Activated CD4-positive, alpha-beta T cell treated with anti-CD3 and anti-CD28 coated beads for 48 hours (primary cell): ENCODE measurements around the gene PABPN1L.

Experiments used
- DNase-seq: peaks from one replicate; pipeline ENCODE4 v3.0.0-alpha.2; 2020

PABPN1L gene, protein sequence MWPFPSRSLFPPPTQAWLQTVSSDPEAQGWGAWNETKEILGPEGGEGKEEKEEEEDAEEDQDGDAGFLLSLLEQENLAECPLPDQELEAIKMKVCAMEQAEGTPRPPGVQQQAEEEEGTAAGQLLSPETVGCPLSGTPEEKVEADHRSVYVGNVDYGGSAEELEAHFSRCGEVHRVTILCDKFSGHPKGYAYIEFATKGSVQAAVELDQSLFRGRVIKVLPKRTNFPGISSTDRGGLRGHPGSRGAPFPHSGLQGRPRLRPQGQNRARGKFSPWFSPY

DNA sequence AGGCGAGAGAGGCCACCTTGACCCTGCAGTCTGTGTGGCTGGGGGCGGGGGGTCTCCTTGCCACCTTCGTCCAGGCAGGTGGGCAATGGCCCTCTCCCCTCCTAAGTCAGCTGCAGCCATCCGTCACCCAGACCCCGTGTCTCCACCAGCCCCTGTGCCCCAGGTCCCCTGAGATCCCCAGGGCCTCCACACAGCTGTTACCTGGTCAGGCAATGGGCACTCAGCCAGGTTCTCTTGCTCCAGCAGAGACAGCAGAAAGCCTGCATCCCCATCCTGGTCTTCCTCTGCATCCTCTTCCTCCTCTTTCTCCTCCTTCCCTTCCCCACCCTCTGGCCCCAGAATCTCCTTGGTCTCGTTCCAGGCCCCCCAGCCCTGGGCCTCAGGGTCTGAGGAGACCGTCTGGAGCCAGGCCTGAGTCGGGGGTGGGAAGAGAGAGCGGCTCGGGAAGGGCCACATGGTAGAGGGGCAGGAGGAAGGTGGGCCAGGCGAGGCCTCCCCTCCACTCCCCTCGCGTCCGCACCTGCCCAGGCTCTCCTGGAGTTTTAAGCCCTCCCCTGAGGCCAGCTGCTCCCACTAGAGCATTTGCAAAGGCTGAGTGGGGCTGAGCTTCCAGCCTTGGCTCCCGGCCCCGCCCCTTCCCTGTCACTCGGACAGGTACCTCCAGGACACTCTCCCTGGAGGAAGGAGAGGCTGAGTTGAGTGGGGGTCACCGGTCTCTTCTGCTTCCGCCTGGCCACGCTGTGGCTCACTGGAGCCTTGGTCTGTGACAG, at the start of gene PABPN1L:
PABPN1L (minus strand) TSS at position 510 of the 770 bp plus-strand sequence; CDS start at position 456, 54 bp downstream.
- no peak for DNase-seq

DNA sequence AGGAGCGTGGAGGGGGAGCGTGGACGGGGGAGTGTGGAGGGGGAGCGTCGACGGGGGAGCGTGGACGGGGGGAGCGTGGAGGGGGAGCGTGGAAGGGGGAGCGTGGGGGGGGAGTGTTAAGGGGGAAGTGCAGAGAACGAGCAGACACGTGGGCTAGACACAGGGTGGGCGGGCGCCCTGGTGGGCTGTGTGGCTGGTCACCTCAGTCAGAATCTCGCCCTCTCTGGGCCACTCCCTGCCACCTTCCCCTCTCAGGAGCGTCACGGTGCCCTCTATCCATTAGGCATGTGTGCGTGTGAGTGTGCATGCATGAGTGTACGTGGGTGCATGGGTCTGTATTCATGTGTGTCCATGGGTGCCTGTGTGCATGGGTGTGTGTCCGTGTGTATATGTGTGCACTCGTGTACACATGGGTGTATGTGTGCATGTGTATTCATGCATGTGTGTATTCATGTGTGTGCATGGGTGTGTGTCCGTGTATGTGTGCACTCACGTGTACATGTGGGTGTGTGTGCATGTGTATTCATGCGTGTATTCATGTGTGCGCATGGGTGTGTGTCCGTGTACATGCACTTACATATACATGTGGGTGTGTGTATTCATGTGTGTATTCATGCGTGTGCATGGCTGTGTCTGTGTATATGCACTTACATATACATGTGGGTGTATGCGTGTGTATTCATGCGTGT, 49.3 kb upstream of the PABPN1L start:
- DNase-seq, result no peak

DNA sequence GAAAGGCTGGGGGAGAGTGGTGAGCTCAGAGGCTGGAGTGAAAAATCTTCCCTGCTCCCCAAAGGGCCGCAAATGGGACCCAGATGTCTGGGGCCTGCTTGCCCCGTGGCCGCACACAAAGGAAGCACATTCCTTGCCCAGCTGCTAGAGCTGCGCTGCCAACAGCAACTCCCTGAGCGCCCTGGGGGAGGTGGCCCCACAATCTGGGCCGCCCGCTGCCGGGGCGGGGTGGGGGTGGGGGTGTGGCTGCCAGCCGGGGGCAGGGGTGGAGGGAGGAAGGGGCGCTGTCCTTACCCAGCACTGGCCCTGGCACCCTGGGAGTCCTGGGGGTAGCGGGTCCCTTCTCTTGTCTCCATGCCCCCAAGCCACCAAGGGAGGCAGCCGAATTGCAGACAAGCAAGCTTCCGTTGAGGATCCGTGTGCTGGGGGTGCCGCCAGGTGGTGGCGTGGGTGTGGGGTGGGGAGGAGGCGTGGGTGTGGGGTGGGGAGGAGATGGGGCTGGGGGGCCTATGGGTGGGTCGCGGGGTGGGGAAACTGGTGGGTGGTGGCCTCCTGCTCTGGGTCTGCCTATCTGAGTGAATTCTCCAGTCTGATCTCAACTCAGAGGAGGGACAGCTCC, 48.4 kb upstream of the PABPN1L start:
- DNase-seq, result no peak

DNA sequence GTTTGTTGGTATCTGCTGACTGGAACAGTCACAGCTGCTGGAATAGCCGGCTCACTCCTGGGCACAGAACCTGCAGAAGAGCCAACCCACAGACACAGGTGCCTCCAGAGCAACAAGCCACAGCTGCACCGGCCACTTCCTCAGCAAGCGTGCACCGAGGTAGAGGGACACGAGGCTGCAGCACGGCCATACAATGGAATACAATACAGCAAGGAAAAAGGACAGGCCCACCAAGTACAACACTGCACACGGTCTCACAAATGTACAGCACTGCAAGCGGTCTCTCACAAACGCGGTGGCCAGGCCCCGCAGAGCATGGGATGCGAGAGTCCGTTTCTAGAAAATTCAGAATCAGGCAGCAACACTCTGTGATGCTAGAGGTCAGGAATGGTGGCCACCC, 47.4 kb upstream of the PABPN1L start:
- no peak for DNase-seq

DNA sequence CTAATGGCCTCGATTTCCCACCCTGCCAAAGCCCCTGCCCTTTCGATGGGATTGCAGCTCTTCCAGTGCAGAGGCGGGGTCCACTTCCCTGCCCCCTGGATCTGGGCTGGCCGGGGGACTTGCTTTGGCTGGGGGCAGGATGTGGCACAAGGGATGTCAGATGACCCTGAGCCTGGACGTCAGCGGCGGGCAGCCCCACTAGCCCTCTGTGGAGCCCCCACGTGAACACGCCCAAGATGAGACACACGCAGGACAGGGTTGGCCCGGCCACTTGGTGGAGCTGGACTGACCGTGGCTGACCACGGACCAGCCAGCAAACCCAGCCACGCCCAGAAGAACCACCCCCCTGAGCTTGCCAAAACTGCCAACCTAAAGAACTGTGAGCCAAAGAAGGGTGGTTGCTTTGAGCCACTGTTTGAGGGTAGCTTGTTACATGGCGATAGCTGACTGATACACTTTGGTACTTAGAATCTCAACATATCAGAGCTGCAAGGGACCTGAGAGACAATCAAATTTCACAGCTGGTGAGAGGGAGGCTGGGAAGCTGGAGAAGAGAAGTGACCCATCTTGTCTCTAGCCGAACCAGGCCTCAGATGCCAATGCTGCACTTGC, 46.6 kb upstream of the PABPN1L start:
- DNase-seq, result no peak

DNA sequence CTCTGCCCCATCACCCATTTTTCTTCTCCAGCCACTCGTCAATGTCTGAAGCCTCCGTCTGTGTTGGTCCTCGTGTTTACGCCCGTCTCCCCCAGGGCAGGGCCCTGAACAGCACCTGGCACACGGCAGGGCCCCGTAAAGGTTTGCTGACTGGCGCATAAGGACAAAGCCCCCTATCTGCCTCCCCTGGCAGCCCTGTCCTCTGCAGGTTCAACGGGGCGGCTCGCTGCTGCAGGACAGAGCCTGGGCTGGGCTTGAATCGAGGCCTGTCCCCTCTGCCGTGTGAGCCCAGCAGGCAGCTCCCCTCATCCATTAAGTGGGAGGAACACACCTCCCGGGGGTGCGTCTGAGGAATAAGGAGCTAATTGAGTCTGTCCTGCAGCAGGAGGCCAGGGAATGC, 46.1 kb upstream of the PABPN1L start:
- no peak for DNase-seq

DNA sequence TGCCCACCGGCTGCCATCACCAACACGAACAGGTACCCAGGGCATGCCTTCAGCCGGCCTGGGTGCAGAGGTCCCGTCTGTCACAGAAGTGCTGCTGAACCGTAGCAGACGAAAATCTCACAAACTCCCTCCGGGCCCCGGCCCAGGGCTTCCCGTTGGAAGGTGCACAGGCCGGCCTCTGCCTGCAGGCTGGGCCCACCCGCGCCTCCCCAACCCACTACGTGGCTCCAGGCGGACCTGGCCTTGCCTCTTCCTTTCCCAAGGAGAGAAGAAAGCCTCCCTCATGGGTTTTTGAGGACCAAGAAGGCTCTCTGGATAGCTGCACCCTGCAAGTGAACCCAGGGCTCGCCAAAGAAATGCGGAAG, 45.5 kb upstream of the PABPN1L start:
- no peak for DNase-seq

DNA sequence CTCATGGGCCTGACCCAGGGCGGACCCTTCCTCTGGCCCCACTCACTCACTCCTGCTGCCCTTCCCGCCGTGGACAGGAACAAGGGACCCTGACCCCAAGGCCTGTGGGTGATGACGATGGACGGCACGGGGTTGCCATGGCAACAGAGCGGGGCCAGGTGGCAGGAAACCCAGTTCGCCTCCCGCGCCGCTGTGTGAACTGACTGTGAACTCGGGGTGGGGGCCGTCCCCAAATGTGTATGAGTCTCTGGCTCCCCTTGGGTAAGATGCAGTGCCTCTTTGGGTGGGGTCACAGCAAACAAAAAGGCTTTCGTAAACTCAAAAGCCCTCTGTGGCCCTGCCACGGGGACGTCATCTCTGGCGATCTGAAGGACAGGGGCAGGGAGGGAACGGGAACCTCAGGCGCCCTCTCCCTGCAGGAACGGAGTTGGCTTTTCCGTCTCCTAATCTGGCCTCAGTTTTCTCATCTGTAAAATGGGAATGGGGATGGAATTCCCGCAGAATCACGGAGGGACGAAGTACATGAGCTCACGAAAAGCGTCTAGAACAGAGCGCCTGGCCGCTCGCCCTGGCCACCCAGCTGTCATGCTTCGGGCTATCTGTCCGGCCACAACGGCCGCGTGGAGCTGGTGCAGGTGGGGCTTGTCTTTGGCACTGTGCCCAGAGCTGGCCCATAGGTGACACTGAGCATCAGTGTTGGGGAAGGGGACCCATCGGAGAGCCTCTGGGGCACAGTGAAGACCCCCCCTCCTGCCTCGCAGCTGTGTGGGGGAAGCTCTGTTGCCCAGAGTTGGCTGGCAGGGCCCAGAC, 44.9 kb upstream of the PABPN1L start:
- no peak for DNase-seq

DNA sequence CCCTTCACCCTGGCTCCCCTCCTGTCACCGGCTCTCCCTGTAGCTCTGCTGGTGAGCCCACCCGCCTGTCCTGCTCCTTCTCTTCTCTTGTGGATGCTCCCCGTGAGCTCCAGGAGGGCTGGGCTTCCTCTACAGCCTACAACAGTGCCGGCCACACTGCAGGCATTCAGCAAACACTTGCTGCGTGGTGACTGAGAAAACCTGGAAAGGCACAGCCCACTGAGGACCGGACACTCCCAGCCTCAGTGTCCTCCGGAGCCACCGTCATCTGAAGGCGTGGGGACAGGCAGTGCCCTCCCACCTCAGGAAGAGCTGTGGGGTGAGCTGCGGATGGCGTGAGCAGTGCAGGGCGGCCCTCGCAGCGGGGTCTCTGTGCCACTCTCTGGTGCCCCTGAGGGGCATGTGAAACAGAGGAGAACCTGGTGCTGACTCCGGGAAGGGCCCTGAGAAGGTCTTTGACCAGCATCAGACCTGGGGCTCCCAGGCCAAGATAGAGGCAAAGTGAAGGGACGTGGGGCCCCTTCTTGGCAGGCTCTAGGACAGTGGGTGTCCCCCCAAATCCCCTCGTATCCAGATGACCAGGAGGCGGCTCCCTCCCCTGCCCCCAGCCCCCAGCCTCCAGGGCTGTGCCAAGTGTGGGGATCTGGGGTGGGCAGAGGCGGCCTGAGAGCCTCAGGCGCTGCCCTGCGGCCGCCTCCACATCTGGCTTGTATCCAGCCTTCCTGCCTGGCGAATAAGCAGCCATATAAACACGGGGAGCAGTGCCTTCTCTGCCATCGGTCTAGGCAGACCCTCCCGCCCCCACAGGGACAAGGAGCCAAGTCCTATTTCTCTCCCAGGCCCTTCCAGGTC, 44.0 kb upstream of the PABPN1L start:
- DNase-seq, result no peak

DNA sequence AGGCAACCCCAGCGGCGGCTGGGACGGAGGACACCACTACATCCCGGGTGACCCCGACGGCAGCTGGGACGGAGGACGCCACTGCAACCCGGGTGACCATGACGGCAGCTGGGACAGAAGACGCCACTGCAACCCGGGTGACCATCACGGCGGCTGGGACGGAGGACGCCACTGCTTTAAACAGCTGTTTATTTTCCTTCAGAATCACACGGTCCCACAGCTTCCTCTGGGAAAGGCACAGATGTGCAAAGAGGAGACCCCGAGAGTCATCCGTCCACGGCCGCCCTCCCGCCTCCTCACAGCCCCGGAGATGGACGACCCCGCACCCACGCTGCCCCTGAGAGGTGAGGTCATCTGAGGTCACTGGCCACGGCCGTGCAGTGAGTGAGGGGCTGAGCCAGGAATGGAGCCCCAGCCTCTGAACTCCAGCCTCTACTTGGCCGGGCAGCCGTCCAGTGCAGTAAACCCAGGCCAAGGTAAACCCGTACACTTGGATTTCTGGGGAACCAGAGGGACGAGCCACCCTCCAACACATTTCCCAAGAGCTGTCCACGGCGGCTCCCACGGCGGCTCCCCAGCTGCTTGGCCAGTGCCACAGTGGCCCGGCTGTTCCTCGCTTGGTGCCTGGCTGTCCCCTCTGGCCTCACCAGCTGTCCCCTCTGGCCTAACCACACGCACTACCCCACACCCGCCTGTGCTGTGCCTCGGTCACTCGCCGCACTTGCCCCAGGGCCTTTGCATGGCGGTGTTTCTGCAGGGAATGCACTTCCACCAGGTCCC, 43.2 kb upstream of the PABPN1L start:
- no peak for DNase-seq

DNA sequence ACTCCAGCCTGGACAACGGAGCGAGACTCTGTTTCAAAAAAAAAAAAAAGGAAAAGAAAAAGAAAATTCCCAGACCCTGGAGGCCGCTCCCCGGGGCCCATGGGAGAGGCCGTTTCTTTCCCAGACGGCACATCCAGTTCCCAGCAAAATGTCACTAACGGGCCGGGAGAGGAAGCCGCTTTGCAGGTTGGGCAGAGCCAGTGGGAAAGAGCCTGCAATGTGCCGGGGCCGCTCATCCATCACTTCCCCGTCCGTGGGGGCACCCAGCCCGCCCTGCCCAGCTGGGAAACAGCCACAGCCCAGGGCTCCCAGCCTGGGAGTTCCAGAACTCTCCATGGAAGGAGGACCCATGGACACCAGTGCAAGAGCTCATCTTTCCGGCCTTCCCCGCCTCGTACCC, 41.8 kb upstream of the PABPN1L start:
- no peak for DNase-seq

DNA sequence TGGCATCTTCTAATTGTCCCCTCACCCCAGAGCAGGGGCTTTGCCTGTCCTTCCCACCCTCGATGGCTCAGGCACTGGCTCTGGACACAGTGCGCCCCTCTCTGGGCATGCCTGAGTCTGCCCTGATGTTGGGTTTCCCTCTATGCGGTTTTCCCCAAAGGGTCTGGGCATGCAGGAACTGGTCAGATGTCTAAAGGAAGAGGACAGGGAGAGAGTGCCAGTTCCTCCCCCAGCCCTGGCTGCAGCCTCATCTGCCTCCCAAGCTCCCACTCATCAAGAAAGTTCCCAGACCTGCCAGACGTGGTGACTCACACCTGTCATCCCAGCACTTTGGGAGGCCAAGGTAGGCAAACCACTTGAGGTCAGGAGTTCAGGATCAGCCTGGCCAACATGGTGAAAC, 41.3 kb upstream of the PABPN1L start:
- DNase-seq, result no peak

DNA sequence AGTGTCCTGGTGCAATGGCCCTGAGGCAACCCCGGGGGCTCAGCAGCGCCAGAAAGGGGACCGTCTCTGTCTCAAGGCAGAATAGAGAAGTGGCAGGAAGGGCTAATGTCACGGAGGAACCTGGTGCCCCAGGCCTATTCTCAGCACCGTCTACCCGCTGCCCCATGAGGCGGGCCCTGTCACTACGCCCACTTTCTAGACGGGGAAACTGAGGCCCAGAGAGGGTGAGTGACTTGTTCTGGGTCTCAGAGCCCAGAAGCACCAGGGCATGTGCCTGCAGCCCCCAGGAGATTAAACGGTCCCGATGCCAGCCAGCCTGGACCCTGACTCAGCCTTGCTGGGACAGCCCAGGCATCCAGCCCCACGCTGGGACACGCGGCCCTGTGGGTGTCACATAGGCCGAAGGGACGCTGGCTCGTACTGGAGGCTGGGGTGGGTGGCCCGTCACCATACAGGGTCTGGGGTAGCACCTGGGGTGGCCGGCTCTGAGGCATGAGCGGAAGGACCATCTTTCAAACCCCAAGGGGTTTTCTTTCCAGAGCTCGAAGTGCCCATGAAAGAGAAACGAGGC, 40.2 kb upstream of the PABPN1L start:
- no peak for DNase-seq

DNA sequence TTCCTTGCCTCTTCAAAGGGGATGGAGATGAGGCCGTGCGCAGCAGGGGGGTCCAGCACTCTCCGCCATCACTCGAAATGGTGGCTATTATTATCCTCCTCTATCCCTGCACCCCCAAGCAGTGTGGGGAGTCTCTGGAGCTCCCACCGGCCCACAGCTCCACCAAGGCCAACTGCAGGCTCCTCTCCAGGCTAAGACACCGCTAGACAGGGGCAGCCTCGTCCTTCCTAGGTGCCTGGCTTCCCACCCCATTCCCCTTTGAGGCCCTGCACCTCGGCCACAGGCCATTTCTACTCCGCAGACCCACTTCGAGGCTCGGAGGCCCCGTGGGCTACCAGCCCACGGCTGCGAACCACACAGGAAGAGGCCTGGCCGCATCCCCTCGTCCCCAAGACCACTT, 39.6 kb upstream of the PABPN1L start:
- no peak for DNase-seq

DNA sequence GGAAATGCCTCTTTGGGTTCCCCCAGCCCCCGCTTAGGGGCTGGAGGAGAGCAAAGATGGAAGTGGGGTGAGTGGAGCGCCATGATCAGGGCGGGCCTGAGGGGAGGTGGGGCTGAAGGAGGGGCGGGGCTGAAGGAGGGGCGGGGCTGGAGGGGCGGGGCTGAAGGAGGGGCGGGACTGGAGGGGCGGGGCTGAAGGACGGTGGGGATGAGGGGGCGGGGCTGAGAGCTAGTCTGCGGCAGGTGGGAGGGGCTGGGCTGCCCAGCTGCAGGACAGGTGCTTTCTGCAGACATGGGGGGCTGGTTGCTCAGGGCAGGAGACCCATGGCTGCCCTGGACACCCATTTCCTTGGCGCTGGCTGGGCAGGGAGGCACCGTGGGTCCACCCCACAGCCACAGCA, 39.1 kb upstream of the PABPN1L start:
- peak; percentile 49 for DNase-seq

DNA sequence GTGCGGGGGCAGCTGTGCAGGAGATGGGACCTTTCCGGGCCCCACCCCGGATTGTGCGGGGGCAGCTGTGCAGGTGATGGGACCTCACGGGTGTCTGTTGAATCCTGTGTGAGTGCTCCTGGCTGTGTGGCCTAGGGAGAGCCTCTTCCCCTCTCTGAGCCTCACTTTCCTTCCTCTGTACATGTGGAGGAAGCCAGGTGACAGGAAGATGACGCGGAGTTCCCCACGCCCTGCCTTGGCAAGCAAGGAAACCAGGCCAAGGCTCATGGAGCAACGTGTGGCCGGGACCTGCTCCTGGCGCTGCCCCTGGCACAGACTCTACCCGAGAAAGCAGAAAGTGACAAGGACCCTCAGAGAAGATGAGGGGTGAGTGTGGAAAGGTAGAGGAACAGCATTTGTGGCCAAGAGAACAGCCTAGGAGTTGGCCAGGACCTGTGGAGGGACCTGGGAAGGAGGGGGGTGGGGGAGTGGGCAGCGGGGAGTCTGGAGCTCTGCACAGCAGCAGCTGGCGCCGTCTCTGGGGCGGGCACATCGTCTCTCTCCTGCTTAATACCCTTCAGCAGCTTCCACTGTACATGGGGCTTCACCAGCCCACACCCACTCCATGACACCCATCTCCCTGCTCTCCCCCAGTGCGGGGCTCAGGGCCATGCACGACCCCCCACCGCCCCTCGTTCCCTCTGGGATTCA, 38.4 kb upstream of the PABPN1L start:
- DNase-seq, result no peak

DNA sequence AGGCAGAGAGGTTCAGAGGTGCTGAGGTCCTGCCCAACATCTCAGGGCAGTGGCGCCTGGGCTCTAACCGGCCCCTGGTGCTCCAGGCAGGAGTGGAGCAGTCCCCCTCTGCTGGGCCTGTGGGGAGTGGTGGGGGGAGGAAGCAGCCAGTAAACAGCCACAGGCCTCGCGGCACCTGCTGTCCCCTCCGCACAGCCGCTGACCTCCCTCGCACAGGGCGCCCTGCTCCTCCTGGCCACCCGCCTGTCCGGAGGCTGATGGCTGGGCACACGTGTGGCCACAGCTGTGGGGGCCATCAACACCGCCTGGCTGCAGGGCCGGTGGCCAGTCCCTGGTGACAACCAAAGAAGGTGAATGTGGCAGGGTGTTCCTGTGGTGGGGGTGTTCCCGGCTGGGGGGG, 36.8 kb upstream of the PABPN1L start:
- DNase-seq, result no peak

DNA sequence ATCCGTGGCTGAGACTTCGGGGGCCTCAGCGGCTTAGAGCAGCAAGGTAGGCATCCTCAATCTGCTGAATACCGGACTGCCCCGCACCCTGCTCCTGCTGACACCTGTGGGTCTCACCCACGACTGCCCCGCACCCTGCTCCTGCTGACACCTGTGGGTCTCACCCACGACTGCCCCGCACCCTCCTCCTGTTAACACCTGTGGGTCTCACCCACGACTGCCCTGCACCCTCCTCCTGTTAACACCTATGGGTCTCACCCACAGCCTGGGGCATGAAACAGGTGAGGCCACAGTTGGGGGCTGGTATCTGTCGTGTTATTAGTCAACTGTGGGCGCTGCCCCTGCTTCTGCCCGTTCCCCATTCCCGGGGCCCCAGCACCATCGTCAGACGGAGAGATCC, 36.3 kb upstream of the PABPN1L start:
- no peak for DNase-seq

DNA sequence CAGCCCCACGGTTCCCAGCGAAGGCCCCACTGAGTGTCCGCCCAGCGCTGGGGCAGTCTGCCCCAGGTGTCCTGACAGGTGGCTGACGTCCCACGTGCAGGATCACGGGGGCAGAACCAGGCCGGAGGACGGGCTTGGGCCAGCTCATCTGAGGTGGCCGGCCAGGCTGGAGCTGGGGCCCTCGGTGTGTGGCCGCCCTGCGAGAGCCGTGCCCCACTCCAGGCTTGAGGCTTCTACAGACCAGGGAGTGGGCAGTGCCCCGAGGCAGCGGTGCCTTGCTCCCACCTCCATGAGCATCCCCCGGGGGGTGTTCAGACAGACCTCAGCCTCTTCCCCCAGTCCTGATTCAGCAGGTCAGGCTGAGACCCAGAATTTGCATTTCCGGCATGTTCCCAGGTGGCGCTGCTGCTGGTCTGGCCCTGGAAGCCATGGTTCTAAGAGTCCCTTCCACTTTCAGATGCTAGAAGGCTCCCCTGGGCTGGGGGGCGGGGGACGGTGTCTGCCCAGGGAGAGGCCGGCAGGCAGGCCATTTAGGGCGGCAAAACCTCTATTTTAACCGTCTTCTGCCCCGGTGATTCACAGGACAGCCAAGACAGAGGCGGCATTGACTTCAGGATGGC, 35.4 kb upstream of the PABPN1L start:
- DNase-seq, result no peak
